K562 (cell line): ENCODE results near the gene NEK5. TPM values are rescaled to one million over a fixed set of nuclear protein-coding genes. Genes with fewer than 3 reads are reported as not detected.
A peak's percentile ranks its signal among the peaks of the same experiment; 100 is the strongest.

ENCODE experiments used
- BACH1 ChIP-seq: fragments of 200-800 bp; sonication (Bioruptor generic); IDR thresholded peaks from 2 replicates; pipeline ENCODE4 v1.6.1; 2016; ENCODE audit warnings: missing genetic modification characterization, missing compliant biosample characterization
- EHMT2 ChIP-seq: fragments of 450-650 bp; IDR thresholded peaks from 2 replicates; pipeline ENCODE4 v1.6.1; 2018; ENCODE audit warnings: antibody characterized with exemption
- EP300 ChIP-seq: IDR thresholded peaks from 2 replicates; pipeline ENCODE4 v1.6.1; 2012; ENCODE audit warnings: low read length, improper control_type of control experiment
- FOXA3 ChIP-seq, 2 experiments: fragments of 450-650 bp in 1 of 2; sonication (generic) in 1 of 2; formaldehyde crosslinking; IDR thresholded peaks in 1 of 2; conservative IDR thresholded peaks in 1 of 2; 2 replicates each; pipeline versions ENCODE4 v1.4.0 to v1.8.0; 2020 to 2022; ENCODE audit warnings: mild to moderate bottlenecking in 2 of 2, missing genetic modification reagents in 1 of 2
- FOXJ2 ChIP-seq: fragments of 200-800 bp; sonication (Bioruptor generic); IDR thresholded peaks from 2 replicates; pipeline ENCODE4 v1.6.1; 2016; ENCODE audit warnings: missing genetic modification characterization, missing compliant biosample characterization
- FOXK2 ChIP-seq, 2 experiments: fragments of 450-650 bp; IDR thresholded peaks in 1 of 2; conservative IDR thresholded peaks in 1 of 2; 2 replicates each; pipeline ENCODE4 v1.6.1; 2016; ENCODE audit warnings: low read depth in 2 of 2, mild to moderate bottlenecking in 1 of 2
- GABPA ChIP-seq: fragments of 200-800 bp; sonication (Bioruptor generic); conservative IDR thresholded peaks from 2 replicates; pipeline ENCODE4 v1.6.1; 2016; ENCODE audit warnings: low read depth, missing genetic modification characterization, missing compliant biosample characterization
- KDM1A ChIP-seq, 2 experiments: fragments of 450-650 bp; IDR thresholded peaks; 2 replicates each; pipeline ENCODE4 v1.6.1; 2016; ENCODE audit warnings: mild to moderate bottlenecking in 2 of 2
- LEF1 ChIP-seq: fragments of 450-650 bp; IDR thresholded peaks from 2 replicates; pipeline ENCODE4 v1.6.1; 2016; ENCODE audit warnings: mild to moderate bottlenecking
- MCM5 ChIP-seq: fragments of 450-650 bp; IDR thresholded peaks from 2 replicates; pipeline ENCODE4 v1.6.1; 2016; ENCODE audit warnings: low read depth
- RBM15 ChIP-seq: fragments of 200-400 bp; formaldehyde crosslinking; IDR thresholded peaks from 2 replicates; pipeline ENCODE4 v1.6.1; 2018; ENCODE audit warnings: mild to moderate bottlenecking, low read length, moderate library complexity; ENCODE audit not compliant: insufficient read depth
- SLC30A9 ChIP-seq: fragments of 250-450 bp; sonication (Bioruptor Pico); IDR thresholded peaks from 2 replicates; pipeline ENCODE4 v1.8.0; 2022; ENCODE audit warnings: mild to moderate bottlenecking, moderate library complexity
- SMARCA4 ChIP-seq: fragments of 450-650 bp; IDR thresholded peaks from 2 replicates; pipeline ENCODE4 v1.6.1; 2016
- STAG1 ChIP-seq: sonication (generic); formaldehyde crosslinking; IDR thresholded peaks from 2 replicates; pipeline ENCODE4 v1.5.0; 2020; ENCODE audit warnings: missing genetic modification reagents, borderline replicate concordance
- TAL1 ChIP-seq: fragments of 450-650 bp; IDR thresholded peaks from 2 replicates; pipeline ENCODE4 v1.6.1; 2016; ENCODE audit warnings: mild to moderate bottlenecking
- TFAP4 ChIP-seq: sonication (generic); formaldehyde crosslinking; IDR thresholded peaks from 2 replicates; pipeline ENCODE4 v1.8.0; 2022; ENCODE audit warnings: missing genetic modification reagents, mild to moderate bottlenecking, moderate library complexity, borderline replicate concordance
- TFE3 ChIP-seq: fragments of 450-650 bp; formaldehyde crosslinking; IDR thresholded peaks from 2 replicates; pipeline ENCODE4 v1.4.0; 2020; ENCODE audit warnings: mild to moderate bottlenecking, mixed read lengths
- TRIM25 ChIP-seq: fragments of 450-650 bp; IDR thresholded peaks from 2 replicates; pipeline ENCODE4 v1.7.0; 2016; ENCODE audit warnings: borderline replicate concordance
- ZBTB11 ChIP-seq, 3 experiments: fragments of 200-800 bp in 1 of 3; fragments of 250-450 bp in 1 of 3; fragments of 450-650 bp in 1 of 3; sonication (Bioruptor Pico) in 1 of 3; sonication (Bioruptor generic) in 1 of 3; formaldehyde crosslinking in 1 of 3; IDR thresholded peaks; 2 replicates each; pipeline versions ENCODE4 v1.6.1 to v1.8.0; 2016 to 2022; ENCODE audit warnings: mild to moderate bottlenecking in 2 of 3, missing genetic modification characterization in 2 of 3, missing compliant biosample characterization in 1 of 3, moderate library complexity in 1 of 3
- polyA plus RNA-seq, 8 experiments: library from polyadenylated mRNA; depleted of rRNA in 4 of 8; stranded (reverse) in 5 of 8; unstranded in 3 of 8; fragments of >200 nt; fragmentation: Nextera tagmentation in 2 of 8; fragmentation: Illumina TruSeq in 1 of 8; extraction: Ambion mirVana in 2 of 8; extraction: Trizol in 1 of 8; gene quantifications; 2 replicates each; pipeline versions ENCODE4 v1.2.1 to v1.2.3, GENCODE V29; 2011 to 2014; ENCODE audit warnings: inconsistent platforms in 1 of 8, missing spikeins in 1 of 8
- total RNA-seq, 7 experiments: library from RNA; depleted of rRNA in 6 of 7; stranded (reverse); fragments of >200 nt in 6 of 7; fragmentation: Illumina TruSeq in 2 of 7; extraction: Trizol in 2 of 7; gene quantifications; 2 replicates each; pipeline versions ENCODE4 v1.2.1 to v1.2.3, GENCODE V29; 2011 to 2021; ENCODE audit warnings: low replicate concordance in 1 of 7

Gene NEK5
- total and polyA plus RNA-seq, 9 of the 15 experiments (the other 6 are each of a cell fraction or from before 2014, with no cell fraction given), result 0.09 to 0.44 (median 0.33) TPM

GRCh38 chr13:52070929-52071523, 57.8 kb downstream of the NEK5 start (continued):
- no peak for TF ChIP-seq TFE3 (CRISPR knock-in tag)
- TF ChIP-seq GABPA (tag), result 0 out of 2 replicates have a peak, but pooled peaks have one; percentile 21
- TF ChIP-seq TRIM25, result no peak
- TF ChIP-seq FOXJ2 (tag), result no peak
- no peak for TF ChIP-seq ZBTB11 (CRISPR knock-in tag; IDR thresholded peaks at IDR 0.05)
- no peak for TF ChIP-seq SLC30A9 (CRISPR knock-in tag)
- no peak for TF ChIP-seq TFAP4 (CRISPR knock-in tag)
- peak; percentile 46 to 56; a peak in 1 of 4 replicates for TF ChIP-seq FOXA3 (CRISPR knock-in tag; conservative IDR thresholded peaks at IDR 0.05 in 1 of 2, IDR thresholded peaks at IDR 0.05 in 1 of 2)
- no peak for TF ChIP-seq LEF1
- no peak for TF ChIP-seq TAL1
- peak; percentile 42; the same call in 1 of the 2 replicates for TF ChIP-seq SMARCA4
- TF ChIP-seq EP300, result peak; percentile 37; the same call in 1 of the 2 replicates
- TF ChIP-seq FOXK2 (conservative IDR thresholded peaks at IDR 0.05 in 1 of 2, IDR thresholded peaks at IDR 0.05 in 1 of 2; ENCODE audit: low read depth in 2 of 2), result peak in 1 of 2 experiments; percentile 34; a peak in 1 of 4 replicates
- TF ChIP-seq MCM5, result no peak
- 0 out of 4 replicates have a peak, but pooled peaks of 1 of the 2 experiments have one; percentile 19 for TF ChIP-seq KDM1A (IDR thresholded peaks at IDR 0.05)
- peak; percentile 15; the same call in 1 of the 2 replicates for TF ChIP-seq EHMT2
- TF ChIP-seq BACH1 (tag), result no peak
- TF ChIP-seq RBM15, result no peak
- TF ChIP-seq STAG1, result no peak
